ENCODE measurements around the gene NCF2. TPM values are rescaled to one million over a fixed set of nuclear protein-coding genes. Genes with fewer than 3 reads are reported as not detected.
A peak's percentile ranks its signal among the peaks of the same experiment; 100 is the strongest.

Gene NCF2
- total RNA-seq, 1 donor from 2014 or later = not detected

DNA sequence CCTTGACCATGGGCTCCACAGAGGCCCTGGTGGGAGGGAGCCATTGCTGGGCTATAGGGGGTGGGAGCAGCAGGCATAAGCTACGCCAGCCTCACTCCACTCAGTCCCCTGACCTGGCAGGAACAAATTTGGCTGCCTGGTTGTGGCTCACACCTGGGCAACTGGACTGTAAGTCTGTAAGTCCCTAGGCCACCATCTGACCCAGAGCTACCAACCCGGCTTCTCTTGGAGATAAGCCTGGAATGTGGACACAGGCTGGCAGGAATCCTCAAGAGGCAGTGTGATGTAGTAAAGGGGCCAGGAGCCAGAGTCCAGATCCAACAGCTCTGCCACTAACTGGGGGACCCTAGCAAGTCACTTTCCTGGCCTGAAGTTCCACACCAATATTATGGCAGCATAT is 11.4 kb downstream of the NCF2 start:
- H3K4me3 Mint-ChIP-seq = no peak overlapping the region
- no peaks in the 10 kb centered on the region for H3K9me3 Mint-ChIP-seq
- no peaks in the 10 kb centered on the region for H3K27me3 Mint-ChIP-seq (ENCODE audit: low read depth)
- no peaks in the 10 kb centered on the region for H3K36me3 Mint-ChIP-seq (ENCODE audit: low read depth)
- peaks cover 19% of the 10 kb centered on the region for H3K4me1 Mint-ChIP-seq
- TF ChIP-seq, protein P1, sequence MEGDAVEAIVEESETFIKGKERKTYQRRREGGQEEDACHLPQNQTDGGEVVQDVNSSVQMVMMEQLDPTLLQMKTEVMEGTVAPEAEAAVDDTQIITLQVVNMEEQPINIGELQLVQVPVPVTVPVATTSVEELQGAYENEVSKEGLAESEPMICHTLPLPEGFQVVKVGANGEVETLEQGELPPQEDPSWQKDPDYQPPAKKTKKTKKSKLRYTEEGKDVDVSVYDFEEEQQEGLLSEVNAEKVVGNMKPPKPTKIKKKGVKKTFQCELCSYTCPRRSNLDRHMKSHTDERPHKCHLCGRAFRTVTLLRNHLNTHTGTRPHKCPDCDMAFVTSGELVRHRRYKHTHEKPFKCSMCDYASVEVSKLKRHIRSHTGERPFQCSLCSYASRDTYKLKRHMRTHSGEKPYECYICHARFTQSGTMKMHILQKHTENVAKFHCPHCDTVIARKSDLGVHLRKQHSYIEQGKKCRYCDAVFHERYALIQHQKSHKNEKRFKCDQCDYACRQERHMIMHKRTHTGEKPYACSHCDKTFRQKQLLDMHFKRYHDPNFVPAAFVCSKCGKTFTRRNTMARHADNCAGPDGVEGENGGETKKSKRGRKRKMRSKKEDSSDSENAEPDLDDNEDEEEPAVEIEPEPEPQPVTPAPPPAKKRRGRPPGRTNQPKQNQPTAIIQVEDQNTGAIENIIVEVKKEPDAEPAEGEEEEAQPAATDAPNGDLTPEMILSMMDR (conservative IDR thresholded peaks at IDR 0.05) = no peak
- no peak overlapping the region for H3K27ac Mint-ChIP-seq (ENCODE audit: unreplicated experiment)
- DNase-seq (ENCODE audit: low read depth, low spot score) = no peak

DNA sequence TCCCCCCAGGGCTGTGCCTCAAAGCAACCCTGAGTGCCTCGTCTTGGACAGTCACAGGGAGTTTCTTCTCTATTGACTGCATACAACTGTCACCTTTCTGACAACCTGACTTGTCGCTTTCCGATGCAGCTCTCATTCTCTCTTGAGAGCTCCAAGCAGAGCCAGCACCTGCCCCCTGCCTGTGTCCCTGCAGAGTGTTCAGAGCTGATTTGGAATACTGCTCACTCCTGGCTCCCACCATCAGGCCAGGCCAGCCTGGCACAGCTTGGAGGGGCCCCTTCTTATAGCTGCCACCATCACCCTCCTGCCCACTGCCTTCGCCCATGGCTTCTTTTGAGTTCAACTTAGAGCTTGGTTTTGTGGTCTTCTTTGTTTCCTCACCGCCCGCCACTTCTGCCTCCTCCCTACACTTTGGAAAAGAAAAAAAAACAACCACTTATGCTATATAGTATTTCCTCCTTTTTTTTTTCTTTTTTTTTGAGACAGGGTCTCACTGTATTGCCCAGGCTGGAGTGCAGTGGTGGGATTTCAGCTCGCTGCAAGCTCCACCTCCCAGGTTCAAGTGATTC is 12.3 kb downstream of the NCF2 start:
- TF ChIP-seq, protein P1 (conservative IDR thresholded peaks at IDR 0.05) = no peak
- Mint-ChIP-seq H3K27ac (ENCODE audit: unreplicated experiment) (no peak overlapping the region), H3K27me3 (ENCODE audit: low read depth) (no peaks in the 10 kb centered on the region), H3K9me3 (no peaks in the 10 kb centered on the region), H3K4me3 (no peak overlapping the region), H3K4me1 (peaks cover 19% of the 10 kb centered on the region), H3K36me3 (ENCODE audit: low read depth) (no peaks in the 10 kb centered on the region)
- DNase-seq (ENCODE audit: low read depth, low spot score) = no peak

DNA sequence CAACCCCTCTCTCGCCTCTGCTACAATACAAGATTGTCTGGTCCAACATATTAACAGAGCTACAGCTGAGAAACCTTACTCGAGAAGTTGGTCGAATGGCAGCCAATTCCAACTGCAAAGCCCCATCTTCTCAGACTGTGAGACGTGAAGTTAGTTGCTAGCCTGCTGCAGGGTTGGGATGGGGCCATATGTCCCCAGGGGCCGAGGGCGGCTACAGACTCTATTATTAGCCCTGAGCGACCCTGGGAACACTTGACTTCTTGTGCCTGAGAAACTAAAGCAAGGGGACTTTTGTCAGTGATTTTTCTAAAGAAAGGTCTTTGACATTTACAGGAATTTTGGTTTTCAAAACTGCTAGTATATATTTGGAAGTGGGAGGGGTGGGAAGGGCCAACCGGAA is 13.7 kb downstream of the NCF2 start:
- H3K36me3 Mint-ChIP-seq (ENCODE audit: low read depth) = no peaks in the 10 kb centered on the region
- no peak for DNase-seq (ENCODE audit: low read depth, low spot score)

DNA sequence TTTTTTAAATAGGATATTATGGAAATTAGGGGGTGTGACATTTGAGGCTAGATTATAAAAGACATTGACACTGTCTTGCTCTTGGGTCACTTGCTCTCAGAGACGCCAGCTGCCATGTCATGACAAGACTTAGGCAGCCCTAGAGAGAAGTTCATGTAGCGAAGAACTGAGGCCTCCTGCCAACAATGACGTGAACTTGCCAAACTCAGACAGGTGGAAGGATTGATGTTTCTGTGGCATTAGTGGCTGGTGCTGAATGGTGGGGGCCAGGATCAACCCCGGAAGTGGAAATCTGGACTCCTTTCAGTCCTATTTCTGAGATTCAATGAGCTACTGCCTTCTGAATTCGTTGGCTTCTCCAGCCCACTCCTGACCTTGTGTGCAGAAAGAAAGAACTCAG is 14.7 kb downstream of the NCF2 start:
- Mint-ChIP-seq H3K4me1 (peaks cover 19% of the 10 kb centered on the region), H3K27me3 (ENCODE audit: low read depth) (no peaks in the 10 kb centered on the region), H3K27ac (ENCODE audit: unreplicated experiment) (peak overlapping the region; percentile 78), H3K4me3 (no peak overlapping the region), H3K9me3 (no peaks in the 10 kb centered on the region), H3K36me3 (ENCODE audit: low read depth) (no peaks in the 10 kb centered on the region)
- DNase-seq (ENCODE audit: low read depth, low spot score) = no peak
- TF ChIP-seq, protein P1 (conservative IDR thresholded peaks at IDR 0.05) = no peak

More for the DNA sequence above, 13.7 kb downstream of the NCF2 start:
- H3K4me1 Mint-ChIP-seq = peaks cover 19% of the 10 kb centered on the region
- H3K4me3 Mint-ChIP-seq = peak overlapping the region; percentile 11
- H3K27ac Mint-ChIP-seq (ENCODE audit: unreplicated experiment) = no peak overlapping the region
- no peaks in the 10 kb centered on the region for H3K9me3 Mint-ChIP-seq
- TF ChIP-seq, protein P1 (conservative IDR thresholded peaks at IDR 0.05) = no peak
- H3K27me3 Mint-ChIP-seq (ENCODE audit: low read depth) = no peaks in the 10 kb centered on the region

DNA sequence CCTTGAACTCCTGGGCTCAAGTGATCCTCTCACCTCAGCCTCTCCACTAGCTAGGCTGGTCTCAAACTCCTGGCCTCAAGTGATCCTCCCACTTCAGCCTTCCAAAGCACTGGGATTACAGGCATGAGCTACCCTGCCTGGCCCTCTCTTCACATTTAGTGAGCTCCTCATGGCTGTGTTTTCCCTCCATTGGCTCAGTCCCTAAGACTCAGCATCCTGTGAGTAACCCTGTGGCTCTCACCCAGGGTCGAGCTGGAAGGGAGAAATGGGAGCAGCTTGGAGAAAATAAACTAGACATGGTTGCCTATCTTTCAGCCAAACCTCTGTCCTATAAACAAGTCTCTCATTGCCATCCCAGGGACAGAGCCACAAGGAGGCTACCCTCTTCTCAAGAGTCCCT is 17.5 kb downstream of the NCF2 start:
- Mint-ChIP-seq H3K27me3 (ENCODE audit: low read depth) (no peaks in the 10 kb centered on the region), H3K4me1 (peaks cover 16% of the 10 kb centered on the region), H3K9me3 (no peaks in the 10 kb centered on the region), H3K4me3 (no peak overlapping the region), H3K36me3 (ENCODE audit: low read depth) (no peaks in the 10 kb centered on the region), H3K27ac (ENCODE audit: unreplicated experiment) (no peak overlapping the region)
- TF ChIP-seq, protein P1 (conservative IDR thresholded peaks at IDR 0.05) = no peak
- DNase-seq (ENCODE audit: low read depth, low spot score) = no peak

Data from neural crest cell (in vitro differentiated cells).